Kidney epithelial cell (primary cell): Measurements from ENCODE around the gene MMP20. TPM values are rescaled to one million over a fixed set of nuclear protein-coding genes. Genes with fewer than 3 reads are reported as not detected.
A peak's percentile ranks its signal among the peaks of the same experiment; 100 is the strongest.

Source experiments
- DNase-seq: peaks from one replicate; pipeline ENCODE4 v3.0.0-alpha.2; 2010; ENCODE audit warnings: low read depth
- H3K27me3 ChIP-seq: 2 replicates; pipeline ENCODE4 v1.6.0; 2011; ENCODE audit warnings: low read length; ENCODE audit not compliant: control insufficient read depth, insufficient read depth
- H3K36me3 ChIP-seq: 2 replicates; pipeline ENCODE4 v1.5.1; 2011; ENCODE audit warnings: low read length; ENCODE audit not compliant: control insufficient read depth, insufficient read depth
- H3K4me3 ChIP-seq: 2 replicates; pipeline ENCODE4 v1.5.1; 2011; ENCODE audit warnings: low read depth, mild to moderate bottlenecking, control low read depth, low read length
- total RNA-seq: library from RNA; depleted of rRNA; stranded (reverse); fragments of >200 nt; gene quantifications from 2 replicates; pipeline ENCODE4 v1.2.3, GENCODE V29; 2015
- TF ChIP-seq, protein P1 (sequence below): IDR thresholded peaks from 2 replicates; pipeline ENCODE4 v1.5.1; 2011; ENCODE audit warnings: mild to moderate bottlenecking, moderate library complexity, low read length, control low read depth, inconsistent platforms; ENCODE audit not compliant: insufficient read depth, poor library complexity, severe bottlenecking

Gene MMP20, protein sequence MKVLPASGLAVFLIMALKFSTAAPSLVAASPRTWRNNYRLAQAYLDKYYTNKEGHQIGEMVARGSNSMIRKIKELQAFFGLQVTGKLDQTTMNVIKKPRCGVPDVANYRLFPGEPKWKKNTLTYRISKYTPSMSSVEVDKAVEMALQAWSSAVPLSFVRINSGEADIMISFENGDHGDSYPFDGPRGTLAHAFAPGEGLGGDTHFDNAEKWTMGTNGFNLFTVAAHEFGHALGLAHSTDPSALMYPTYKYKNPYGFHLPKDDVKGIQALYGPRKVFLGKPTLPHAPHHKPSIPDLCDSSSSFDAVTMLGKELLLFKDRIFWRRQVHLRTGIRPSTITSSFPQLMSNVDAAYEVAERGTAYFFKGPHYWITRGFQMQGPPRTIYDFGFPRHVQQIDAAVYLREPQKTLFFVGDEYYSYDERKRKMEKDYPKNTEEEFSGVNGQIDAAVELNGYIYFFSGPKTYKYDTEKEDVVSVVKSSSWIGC
- total RNA-seq = not detected in 2 replicates

DNA sequence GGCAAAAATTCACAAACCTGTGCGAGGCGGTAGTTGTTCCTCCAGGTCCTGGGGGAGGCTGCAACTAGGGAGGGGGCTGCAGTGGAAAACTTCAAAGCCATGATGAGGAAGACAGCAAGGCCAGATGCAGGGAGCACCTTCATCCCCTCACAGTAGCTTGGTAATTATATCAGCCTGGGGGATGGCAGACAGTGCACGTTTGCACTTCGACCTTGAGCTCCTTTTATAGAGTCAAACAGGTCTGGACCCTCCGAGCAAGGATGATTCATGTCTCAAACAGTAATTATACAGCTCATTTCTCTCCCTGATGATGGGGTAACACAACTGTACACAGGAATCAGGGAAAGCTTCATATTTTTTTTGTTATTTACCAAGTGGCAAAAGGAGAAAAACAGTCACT is at the start of gene MMP20:
TSS of gene MMP20 (minus strand) at position 156 of the 400 bp plus-strand sequence. CDS start at position 143, 13 bp downstream.
- H3K36me3 ChIP-seq = no peaks in the 10 kb centered on the region
- H3K4me3 ChIP-seq = no peak within 1 kb of the TSS
- no peak for DNase-seq
- H3K27me3 ChIP-seq = no peaks in the 10 kb centered on the region
- TF ChIP-seq, protein P1, sequence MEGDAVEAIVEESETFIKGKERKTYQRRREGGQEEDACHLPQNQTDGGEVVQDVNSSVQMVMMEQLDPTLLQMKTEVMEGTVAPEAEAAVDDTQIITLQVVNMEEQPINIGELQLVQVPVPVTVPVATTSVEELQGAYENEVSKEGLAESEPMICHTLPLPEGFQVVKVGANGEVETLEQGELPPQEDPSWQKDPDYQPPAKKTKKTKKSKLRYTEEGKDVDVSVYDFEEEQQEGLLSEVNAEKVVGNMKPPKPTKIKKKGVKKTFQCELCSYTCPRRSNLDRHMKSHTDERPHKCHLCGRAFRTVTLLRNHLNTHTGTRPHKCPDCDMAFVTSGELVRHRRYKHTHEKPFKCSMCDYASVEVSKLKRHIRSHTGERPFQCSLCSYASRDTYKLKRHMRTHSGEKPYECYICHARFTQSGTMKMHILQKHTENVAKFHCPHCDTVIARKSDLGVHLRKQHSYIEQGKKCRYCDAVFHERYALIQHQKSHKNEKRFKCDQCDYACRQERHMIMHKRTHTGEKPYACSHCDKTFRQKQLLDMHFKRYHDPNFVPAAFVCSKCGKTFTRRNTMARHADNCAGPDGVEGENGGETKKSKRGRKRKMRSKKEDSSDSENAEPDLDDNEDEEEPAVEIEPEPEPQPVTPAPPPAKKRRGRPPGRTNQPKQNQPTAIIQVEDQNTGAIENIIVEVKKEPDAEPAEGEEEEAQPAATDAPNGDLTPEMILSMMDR = no peak

DNA sequence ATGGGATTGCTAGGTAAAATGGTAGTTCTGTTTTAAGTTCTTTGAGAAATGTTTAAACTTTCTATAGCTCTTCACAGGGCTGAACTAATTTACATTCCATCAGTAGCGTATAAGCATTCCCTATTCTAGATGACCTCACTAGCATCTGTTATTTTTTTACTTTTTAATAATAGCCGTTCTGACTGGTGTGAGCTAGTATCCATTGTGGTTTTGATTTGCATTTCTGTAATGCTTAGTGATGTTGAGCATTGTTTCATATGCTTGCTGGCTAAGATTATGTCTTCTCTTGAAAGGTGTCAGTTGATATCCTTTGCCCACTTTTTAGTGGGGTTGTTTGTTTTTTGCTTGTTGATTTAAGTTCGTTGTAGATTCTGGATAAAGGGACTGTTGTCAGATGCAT is 44.5 kb upstream of the MMP20 start:
- no peak overlapping the region for H3K4me3 ChIP-seq
- DNase-seq = no peak
- no peaks in the 10 kb centered on the region for H3K27me3 ChIP-seq
- TF ChIP-seq, protein P1 = no peak
- H3K36me3 ChIP-seq = no peaks in the 10 kb centered on the region

DNA sequence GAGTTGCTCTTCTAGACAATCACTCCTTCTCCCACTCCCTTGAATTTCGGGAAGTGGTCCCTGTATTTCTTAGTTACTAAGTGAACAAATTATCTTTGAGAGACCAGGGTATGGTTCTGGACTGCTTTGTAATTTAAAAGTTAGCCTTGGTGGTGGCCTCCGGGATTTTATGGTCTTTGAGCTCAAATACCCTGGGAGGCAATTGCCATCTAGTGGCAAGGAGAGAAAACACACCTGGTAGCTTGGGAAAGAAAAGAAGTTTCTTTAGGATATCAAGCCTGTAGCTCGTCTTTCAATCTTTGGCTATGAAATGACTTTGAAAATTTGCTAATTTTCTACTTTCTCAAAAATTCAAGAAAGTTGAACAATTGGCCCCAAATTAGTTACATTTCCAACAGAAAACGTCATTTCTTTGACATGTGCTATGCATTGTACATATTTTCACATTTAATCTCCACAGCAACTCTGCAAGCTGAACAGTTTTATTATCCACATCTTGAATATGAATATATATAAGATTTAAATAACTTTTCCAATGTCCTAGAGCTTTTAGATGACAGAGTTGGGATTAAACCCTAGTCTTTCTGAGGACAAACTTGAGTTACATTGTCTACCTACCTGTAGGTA is 41.3 kb upstream of the MMP20 start:
- TF ChIP-seq, protein P1 = peak; percentile 88
- peak; percentile 21 for DNase-seq
- no peak overlapping the region for H3K4me3 ChIP-seq
- H3K36me3 ChIP-seq = no peaks in the 10 kb centered on the region
- no peaks in the 10 kb centered on the region for H3K27me3 ChIP-seq

DNA sequence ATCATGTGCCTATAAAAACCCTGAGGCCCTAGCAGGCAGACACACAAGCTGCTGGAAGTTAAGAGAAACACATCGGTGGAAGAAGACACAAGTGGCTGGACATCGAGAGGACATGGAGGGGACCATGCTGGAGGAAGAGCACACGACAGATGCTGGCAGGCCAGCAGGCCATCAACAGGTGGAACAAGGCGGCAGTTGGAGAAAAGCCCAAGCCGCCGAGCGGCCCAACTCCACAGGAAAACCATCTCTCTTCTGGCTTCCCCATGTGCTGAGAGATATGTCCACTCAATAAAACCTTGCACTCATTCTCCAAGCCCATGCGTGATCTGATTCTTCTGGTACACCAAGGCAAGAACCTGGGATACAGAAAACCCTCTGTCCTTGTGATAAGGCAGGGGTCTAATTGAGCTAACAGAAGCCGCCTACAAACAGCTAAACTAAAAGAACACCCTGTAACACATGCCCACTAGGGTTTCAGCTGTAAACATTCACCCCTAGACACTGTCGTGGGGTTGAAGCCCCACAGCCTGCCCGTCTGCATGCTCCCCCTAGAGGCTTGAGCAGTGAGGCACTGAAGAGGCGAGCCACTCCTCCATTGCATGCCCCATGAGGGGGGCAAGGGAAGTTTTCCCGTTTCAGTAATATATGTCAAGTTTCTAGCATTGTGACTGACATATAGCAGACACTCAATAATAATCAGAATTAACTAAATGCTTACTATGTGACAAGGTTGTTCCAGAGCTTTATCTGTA is 39.0 kb upstream of the MMP20 start:
- DNase-seq = no peak
- TF ChIP-seq, protein P1 = peak; percentile 16
- H3K36me3 ChIP-seq = no peaks in the 10 kb centered on the region
- H3K4me3 ChIP-seq = no peak overlapping the region
- H3K27me3 ChIP-seq = no peaks in the 10 kb centered on the region

DNA sequence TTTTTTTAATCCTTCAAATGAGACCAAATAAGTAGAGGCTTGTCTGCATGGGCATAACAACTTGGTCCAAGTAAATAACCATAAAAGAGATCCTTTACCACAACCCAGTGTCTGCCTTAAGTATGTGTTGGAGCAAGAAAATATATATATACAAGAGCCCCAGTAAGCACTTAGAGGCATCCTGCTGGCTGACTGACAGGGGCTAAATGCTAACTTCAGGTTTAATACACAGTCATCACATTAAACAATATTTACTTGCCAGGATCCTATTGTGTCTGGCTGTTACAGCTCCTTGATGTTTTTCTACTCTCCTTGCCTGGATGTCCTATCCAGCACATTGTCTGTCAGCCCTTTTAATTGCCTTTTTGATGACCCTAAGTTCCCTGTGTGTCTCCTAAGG is 37.5 kb upstream of the MMP20 start:
- Histone ChIP-seq H3K36me3 (no peaks in the 10 kb centered on the region), H3K4me3 (no peak overlapping the region), H3K27me3 (no peaks in the 10 kb centered on the region)
- no peak for DNase-seq
- TF ChIP-seq, protein P1 = no peak
